ENCODE results near the gene ZNF274.
"Not testable (repeated sequence)": the region's sequence is repeated elsewhere in the genome, so short reads cannot be mapped to it uniquely, and the experiment has no call there.

The ZNF274 gene

DNA sequence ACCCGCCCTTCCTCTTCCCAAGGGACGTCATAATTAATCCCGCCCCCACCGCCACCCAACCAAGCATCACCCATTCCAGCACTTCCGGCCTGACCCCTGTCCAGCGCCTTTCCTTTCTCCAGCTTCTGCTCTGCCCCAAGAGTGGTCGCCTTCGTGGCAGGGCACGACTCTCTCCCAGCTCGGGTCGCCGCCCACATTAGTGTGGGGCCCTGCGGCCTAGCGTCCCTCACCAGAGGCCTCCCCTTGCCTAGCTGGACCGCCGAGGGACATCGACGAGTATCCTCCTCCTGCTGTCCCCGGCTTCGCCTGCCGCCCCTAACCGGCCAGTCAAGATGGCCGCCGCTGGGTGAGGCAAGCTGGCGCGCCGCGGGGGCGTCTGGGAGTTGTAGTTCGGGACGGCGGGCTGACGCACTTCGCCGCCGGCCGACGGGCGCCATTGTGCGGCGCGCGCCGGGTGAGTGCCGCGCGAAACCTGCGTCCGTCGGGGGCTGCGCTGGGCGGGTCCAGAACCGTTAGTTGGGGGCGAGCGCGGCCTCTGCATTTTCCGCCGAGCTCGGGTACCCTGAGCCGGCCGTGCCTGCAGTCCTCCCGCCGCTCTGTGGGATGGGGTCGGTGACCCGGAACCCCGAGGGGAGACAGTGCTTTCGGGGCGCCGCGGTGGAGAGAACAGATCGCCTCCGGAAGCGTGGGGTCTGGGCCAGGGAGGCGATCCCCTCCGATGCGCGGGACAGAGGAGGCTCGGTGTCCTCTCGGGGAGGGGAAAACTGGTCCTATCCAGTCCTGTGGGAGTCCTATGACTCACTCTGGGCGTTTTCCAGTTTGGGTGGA, at the start of gene ZNF274:
TSS of gene ZNF274 (plus strand) at position 73 of the 828 bp plus-strand sequence. CDS start 905 bp downstream, outside the sequence.
- in situ Hi-C loops (cut with MboI; ENCODE audit: low sequenced_read_pairs): no loop called here

DNA sequence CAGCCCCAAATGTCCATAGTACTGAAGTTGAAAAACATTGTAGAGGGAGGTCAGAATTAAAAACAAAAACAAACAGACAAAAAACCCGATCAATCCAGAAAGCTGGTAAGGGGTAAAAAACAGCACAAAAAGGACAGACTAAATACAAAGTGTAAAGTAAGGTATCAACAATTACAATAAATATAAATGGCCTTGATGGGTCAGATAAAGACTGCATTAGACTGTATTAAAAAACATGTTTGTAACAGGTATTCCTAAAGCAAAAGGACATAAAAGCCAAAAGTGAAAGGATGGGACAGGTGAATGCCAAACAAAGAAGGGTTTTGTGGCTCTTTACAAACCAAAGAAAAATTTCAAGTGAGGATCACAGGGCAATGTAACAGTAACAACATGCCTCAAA, 48.6 kb upstream of the ZNF274 start:
- in situ Hi-C loops (cut with MboI; ENCODE audit: low sequenced_read_pairs): no loop called here

DNA sequence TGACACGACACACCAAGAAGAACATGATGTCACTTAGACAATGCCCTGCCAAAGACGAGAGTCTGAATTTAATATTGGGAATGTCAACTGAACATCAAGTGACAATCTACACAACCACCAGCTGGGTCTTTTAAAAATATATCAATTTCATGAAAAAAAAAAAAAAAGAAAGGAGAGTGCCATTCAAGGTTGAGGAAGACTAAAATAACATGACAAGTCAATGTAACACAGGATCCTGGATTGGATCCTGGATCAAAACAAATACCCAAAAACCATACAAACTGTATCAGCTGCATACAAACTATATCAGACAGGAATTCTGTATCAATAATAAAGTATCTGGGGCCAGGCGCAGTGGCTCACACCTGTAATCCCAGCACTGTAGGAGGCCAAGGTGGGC, 37.0 kb upstream of the ZNF274 start:
- in situ Hi-C loops (cut with MboI; ENCODE audit: low sequenced_read_pairs): no loop called here

DNA sequence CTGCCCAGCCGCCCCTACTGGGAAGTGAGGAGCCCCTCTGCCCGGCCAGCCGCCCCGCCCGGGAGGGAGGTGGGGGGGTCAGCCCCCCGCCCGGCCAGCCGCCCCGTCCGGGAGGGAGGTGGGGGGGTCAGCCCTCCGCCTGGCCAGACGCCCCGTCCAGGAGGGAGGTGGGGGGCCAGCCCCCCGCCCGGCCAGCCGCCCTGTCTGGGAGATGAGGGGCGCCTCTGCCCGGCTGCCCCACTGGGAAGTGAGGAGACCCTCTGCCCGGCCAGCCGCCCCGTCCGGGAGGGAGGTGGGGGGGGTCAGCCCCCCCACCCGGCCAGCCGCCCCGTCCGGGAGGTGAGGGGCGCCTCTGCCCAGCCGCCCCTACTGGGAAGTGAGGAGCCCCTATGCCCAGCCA, 35.4 kb upstream of the ZNF274 start:
- in situ Hi-C loops (cut with MboI; ENCODE audit: low sequenced_read_pairs): not testable (repeated sequence)

- in situ Hi-C loops (cut with MboI; ENCODE audit: low sequenced_read_pairs): no loop called here
Measured at GRCh38 chr19:58150328-58150921, 32.4 kb upstream of the ZNF274 start, which contains the start of gene ZNF329. ZNF329 (minus strand) TSS chr19:58150789; CDS start chr19:58129503, 21,286 bp downstream.

DNA sequence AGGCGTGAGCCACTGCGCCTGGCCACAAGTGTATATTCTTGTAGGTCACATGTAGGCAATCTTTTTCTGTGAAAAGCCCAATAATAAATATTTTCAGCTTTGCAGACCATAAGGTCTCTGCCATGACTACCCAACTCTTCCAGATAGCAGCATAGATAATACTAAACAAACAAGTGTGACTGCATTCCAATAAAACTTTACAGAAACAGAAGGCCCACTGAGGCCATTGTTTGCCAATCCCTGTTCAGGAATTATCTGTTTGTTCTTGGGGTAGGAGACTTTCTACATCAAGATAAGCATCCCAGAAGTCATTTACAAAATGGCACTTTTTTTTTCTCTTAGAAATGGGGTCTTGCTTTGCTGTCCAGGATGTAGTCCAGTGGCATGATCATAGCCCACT, 29.5 kb upstream of the ZNF274 start:
- in situ Hi-C loops (cut with MboI; ENCODE audit: low sequenced_read_pairs): no loop called here

GRCh38 chr19:58154287-58154678, 28.6 kb upstream of the ZNF274 start:
- in situ Hi-C loops (cut with MboI; ENCODE audit: low sequenced_read_pairs): no loop called here

GRCh38 chr19:58154679-58155648, 27.9 kb upstream of the ZNF274 start:
- in situ Hi-C loops (cut with MboI; ENCODE audit: low sequenced_read_pairs): no loop called here

DNA sequence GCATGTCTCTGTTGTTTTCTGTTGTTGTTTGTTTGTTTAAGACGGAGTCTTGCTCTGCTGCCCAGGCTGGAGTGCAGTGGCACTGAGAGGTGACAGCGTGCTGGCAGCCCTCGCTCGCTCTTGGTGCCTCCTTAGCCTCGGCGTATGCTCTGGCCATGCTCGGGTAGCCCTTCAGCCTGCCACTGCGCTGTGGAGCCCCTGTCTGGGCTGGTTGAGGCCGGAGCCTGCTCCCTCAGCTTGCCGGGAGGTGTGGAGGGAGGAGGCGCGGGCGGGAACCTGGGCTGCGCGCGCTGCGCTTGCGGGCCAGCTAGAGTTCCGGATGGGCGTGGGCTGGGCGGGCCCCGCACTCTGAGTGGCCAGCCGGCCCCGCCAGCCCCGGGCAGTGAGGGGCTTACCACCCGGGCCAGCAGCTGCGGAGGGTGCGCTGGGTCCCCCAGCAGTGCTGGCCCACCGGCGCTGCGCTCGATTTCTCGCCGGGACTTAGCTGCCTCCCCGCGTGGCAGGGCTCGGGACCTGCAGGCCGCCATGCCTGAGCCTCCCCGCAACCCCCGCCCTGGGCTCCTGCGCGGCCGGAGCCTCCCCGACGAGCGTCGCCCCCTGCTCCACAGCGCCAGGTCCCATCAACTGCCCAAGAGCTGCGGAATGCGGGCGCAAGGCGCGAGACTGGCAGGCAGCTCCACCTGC, 25.7 kb upstream of the ZNF274 start:
- in situ Hi-C loops (cut with MboI; ENCODE audit: low sequenced_read_pairs): no loop called here

DNA sequence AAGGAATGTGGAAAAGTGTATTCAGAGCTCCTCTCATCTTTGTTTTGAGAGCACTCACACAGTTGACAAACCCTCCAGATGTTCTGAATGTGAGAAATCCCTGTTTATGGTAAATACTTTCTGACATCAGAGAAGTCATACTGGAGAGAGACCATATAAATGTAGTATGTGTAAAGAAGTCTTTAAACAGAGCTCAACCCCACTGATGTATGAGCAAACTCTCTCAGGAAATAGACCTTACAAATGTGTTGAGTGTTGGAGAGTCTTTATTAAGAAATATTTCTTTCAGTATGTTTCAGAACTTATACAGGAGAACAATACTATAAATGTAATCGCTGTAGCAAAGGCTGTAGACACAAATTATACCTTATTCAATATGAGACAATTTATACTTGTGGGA, 16.6 kb upstream of the ZNF274 start:
- in situ Hi-C loops (cut with MboI; ENCODE audit: low sequenced_read_pairs): no loop called here

GRCh38 chr19:58166708-58167280, 16.1 kb upstream of the ZNF274 start:
- in situ Hi-C loops (cut with MboI; ENCODE audit: low sequenced_read_pairs): no loop called here

- in situ Hi-C loops (cut with MboI; ENCODE audit: low sequenced_read_pairs): no loop called here
Measured at GRCh38 chr19:58170860-58171259, 12.0 kb upstream of the ZNF274 start.

DNA sequence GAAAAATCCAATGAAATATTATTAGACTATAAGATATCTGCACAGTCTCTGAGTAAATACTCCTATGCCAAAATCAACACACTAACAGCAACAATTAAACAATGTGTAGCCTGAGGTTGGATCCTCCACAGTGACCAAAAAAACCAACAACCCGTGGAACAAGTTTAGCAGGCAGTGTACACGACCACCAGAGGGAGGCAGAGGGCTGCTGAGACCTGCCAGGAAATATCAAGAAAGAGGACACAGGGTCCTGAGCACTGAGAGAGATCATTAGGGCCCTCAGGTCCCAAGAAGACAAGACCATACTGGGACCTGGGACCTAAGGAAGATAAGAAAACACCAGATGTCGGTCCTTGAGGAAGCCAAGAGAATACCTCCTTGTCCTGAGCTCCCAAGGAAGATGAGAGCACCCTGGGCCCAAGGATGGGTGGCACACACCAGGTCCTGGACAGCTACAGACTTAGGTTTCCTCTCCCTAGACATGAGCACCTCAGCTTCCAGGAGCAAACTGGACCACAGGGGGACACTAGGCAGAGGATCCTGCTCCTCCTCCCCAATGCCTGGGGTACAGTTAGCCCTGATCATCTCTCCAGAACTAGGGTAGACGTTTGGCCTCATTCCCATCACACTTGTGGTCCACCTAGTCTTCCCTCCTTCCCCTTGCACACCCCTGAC, 822 bp upstream of the ZNF274 start:
- in situ Hi-C loops (cut with MboI; ENCODE audit: low sequenced_read_pairs): no loop called here

DNA sequence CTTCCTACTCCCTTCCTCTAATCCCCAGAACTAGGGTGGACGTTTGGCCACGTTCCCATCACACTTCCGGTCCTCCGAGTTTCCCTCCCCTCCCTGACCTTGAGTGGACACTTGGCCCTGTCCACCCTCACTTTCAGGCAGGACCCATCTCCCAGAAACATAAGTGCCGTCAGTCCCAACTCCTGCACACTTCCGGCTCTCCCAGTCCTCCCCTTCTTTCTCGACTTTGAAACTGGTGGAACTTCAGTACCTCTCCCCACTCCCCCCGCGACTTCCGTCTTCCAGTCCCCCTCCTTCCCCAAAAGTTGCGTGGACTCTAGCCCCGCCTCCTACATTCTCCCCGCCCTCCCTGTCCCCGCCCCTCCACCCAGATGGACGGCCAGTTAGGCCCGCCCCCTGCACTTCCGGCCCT, 278 bp upstream of the ZNF274 start:
- in situ Hi-C loops (cut with MboI; ENCODE audit: low sequenced_read_pairs): no loop called here

DNA sequence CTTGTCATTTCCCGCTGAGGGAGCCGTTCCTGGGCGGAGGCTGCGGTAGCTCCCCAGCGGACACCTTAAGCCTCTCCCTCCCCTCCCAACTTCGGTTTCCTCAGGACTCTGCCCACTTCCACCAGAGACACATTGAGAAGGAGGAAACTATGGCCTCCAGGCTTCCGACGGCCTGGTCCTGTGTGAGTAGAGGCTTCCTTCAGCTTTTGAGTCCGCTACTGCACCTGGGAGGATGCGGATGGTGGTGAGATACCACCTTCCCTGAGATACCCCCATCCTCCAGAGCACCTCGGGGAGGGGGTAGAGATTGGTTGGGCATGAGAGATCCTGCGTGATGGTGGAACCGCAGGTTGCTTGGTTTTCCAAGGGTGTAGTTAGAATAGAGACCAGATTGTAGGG, 955 bp downstream of the ZNF274 start:
- in situ Hi-C loops (cut with MboI; ENCODE audit: low sequenced_read_pairs): no loop called here

GRCh38 chr19:58196901-58197616, 14.2 kb downstream of the ZNF274 start:
- in situ Hi-C loops (cut with MboI; ENCODE audit: low sequenced_read_pairs): no loop called here

DNA sequence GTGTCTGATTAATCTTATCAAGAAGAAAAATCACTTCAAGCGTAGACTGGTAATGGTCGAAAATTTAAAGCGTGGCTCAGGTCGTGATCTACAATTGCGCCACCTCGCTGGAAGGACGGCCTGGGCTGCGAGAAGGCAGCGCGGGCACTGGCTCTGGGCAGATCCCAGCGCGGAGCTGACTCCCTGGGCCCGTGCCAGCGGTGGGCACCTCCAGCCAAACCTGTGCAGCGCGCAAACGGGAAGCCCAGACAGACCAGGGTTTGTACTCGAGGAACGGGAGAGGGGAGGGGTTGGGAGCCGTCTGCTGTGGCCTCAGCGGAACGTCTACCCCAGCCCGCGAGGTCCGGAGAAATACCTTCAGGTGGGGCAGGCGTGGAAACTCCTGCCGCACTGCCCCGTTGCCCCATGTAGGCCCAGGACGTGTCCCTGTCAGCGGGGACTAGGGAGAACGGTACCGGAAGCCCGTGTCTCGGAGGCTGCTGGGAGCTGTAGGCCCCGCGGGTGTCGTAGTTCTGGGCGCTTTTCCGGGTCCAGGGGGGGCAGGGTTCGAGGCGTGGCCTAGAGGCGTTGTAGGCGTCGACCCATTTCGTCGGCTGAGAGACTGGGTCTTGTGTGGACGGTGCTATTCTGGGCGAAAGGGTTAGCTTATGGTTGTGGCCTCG, 21.1 kb downstream of the ZNF274 start:
- in situ Hi-C loops (cut with MboI; ENCODE audit: low sequenced_read_pairs): no loop called here

DNA sequence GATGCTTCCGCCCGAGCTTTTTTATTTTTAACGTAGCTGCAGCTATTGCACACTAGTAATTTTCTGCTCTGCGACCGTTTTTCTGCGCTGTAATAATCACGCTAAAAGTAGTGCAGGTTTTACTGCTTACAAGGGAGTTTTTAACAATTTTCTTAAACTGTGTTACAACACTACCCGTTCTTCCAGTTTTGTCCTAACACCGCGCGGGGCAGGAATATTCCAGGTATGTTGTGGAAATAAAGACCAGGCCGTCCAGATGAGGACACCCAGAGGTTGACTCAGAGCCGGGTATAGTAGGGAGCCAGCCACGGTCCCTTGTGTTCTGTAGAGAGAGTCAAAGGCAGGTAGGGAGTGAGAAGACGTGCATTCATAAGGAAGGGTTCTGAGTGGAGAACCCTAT, 21.7 kb downstream of the ZNF274 start:
- in situ Hi-C loops (cut with MboI; ENCODE audit: low sequenced_read_pairs): no loop called here

DNA sequence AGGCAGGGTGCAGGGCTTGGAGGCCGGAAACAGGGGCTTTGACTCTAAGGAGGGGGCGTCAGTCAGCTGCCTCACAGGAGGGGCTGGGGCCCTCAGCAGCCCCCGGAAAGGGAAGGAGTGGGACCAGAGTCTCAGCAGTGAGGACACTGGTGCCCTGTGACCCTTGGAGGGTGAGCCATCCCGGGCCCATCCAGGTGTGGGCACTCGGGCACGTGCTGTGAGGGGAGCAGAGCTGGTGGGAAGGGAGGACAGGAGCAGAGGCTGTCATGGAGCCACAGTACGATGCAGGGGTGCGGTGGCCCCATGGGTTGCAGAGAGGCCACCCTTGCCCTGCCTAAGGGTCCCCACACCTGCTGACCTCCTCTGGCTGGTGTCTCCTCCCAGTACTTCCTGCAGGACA, 26.7 kb downstream of the ZNF274 start:
- in situ Hi-C loops (cut with MboI; ENCODE audit: low sequenced_read_pairs): no loop called here

All from HL-60/S4 treated with retinoic acid at 250 ng/mL for 4 days and 3 days (cell line).